Measurements from ENCODE around the gene AKIRIN1.
A peak's percentile ranks its signal among the peaks of the same experiment; 100 is the strongest.
"Not testable (repeated sequence)": the region's sequence is repeated elsewhere in the genome, so short reads cannot be mapped to it uniquely, and the experiment has no call there.

Gene AKIRIN1

DNA sequence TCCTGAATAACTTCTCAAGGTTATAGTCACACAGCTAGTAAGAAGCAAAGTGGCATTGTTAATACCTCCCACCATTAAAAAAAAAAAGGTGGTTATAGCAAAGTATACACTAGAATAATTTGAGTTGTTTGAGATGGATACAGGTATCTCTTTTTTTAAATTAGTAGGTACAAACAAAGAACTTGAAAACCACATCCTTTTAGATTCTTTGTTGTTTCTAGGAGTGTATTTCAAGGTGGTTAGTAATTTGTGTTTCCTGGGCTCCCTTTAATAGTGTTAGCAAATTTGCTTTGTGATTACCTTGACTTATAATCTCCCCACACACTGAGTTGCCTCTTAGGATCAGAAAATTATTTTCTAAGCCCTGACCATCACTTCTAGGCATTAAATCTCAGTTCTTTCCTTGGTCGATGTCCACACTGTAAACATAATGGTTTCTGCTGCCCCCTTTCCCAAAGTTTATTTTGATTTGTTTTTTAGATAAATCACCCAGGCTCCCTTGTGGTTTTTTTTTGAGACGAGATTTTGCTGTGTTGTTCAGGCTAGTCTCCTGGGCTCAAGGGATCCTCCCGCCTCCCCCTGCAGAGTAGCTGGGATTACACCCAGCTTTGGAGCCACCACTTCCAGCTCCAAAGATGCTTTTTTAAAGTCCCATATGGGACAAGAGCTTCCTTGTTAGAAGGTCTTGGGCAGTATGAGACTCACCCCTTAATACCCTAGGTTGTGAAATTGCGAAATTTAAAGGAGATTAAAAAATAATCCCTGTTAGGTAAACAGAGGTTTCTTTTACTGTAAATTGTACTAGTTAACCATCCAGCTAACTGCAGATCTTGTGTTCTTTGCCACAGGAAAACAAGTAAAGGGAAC, 6.2 kb downstream of the AKIRIN1 start:
- DNase-seq, result no peak

DNA sequence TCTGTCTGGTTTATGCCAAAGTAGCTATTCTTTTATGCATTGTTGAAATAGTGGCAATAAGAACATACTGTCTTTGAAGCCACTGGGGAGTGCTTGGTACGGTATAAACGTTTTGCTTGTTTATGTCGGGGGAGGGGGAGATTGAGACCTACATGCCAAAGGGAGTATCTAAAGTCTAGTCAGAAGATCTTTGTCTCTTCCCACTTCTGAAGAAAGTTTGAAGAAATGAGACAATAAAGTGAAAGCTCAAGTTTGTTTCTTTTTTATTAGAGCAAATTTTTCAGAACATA, 6.8 kb downstream of the AKIRIN1 start:
- no peak for DNase-seq

DNA sequence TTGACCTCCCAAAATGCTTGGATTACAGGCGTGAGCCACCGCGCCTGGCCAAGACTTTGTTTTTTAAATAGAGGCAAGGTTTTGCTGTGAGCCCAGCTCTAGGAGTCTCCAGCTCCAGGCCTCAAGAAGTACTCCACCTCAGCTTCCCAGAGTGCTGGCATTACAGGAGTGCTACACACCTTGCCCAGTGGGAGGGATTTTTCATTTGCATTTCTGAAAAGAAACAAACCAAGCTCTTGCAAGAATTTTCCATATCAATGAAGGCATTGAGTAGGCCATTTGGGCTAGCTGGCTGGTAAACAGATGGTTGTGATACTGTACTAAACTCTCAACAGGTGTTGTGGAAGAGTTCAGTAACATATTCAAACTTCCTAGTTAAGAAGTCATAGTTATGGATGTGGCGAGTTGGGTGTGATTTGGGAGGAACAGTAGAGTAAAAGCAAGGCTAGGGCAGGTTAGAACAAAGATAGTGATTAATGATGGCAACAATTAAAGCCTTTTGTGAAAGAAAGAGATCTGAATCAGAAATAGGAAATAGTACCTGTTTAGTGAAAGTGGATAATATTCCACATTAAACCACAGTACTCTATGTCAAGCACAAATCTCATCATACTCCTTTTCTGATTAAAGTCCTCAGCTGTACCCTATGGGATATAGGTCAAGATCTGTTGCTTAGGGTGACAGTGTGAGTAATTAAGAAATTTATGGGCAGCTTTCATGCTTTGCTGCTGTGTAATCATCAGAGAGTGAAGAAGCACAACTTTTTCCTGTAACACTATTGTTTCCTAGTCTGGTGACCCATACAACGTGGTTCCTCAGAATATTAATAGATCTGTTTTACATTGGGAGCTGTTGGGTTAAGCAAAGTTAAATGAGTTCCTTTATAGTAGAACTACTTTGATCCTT, 10.7 kb downstream of the AKIRIN1 start:
- no peak for DNase-seq

DNA sequence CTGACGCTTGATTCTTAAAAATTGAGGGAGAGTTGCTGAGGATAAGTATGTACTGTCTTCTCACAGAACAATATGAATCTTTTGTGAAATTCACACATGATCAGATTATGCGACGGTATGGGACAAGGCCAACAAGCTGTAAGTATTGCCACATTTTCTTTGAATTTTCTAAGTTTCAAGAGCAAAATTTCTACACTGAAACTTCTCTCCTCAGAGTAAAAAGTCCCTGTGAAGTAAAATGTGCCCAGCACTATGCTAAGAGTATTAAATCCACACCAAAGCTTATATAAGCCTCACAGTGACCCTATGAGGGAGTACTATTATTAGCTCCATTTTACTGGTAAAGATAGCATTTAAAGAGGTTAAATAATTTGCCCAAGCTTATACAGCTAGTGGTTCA, 12.2 kb downstream of the AKIRIN1 start:
- no peak for DNase-seq

DNA sequence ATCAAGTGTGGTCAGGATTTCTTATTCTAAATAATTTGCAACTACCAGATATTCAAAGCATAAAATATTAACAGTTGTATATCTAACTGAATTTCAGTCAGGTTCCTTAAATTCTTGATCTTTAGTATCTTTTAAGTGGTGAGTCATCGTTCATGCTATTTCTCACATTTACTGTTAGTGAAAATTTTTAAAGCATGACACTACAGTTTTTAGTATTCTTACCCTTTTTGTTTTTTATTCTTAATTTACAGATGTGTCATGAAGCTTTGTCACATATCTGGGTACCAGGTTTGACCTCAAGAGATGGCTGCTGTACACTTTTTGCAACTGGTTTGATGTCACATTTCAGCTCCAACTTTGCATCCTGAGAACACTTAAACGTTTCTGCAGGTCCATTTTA, 12.7 kb downstream of the AKIRIN1 start:
- DNase-seq, result no peak

DNA sequence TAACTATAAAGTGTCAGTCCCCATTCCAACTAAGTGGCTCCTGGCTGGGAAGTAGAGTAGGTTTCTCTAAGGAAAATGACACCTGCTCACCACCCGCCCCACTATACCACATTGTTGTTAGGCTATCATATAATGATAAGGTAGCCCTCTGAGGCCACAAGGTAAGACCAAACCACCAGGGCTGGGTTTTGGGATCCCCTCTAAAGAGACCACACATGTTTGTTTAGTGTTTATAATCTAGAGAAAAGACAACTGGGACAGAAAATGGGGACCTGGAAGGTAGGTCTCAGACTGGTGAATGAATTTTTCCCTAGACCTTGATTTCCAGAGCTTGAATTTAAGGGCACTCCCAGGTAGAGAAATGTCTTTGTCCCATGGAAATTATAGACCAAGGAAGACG, 15.2 kb downstream of the AKIRIN1 start:
- DNase-seq, result no peak

DNA sequence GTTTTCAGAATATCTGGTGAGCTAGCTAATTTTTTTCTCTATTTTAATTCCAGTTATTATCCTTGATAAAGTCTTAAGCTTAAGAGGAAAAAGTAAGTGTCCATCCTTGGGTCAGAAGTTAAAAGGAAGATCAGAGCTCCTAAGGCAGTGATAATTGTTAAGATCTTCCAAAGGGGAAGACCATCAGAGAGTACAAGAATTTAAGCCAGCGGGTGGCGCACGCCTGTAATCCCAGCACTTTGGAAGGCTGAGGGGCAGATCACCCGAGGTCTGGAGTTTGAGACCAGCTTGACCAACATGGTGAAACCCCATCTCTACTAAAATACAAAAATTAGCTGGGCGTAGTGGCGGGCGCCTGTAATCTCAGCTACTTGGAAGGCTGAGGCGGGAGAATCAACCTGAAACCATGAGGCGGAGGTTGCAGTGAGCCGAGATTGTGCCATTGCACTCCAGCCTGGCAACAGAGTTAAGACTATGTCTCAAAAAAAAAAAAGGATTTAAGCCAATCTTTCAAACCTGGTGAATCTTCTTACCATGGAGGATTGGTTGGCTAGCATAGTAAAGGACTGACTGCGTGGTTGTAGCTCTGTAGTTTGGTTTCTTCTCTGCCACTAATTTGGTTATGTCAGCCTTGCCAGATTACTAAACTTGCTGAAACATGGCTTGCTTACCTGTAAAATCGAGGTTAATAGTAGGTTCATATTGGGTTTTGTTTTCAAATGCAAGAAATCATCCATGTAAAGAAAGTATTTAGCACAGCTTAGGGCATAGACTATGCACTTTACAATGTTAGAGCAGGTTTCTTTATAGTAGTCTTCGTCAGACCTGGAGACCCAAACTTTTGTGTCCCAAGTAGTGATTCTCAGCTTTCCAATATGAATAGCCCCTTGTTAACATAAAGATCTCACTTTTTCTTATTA, 15.9 kb downstream of the AKIRIN1 start:
- no peak for DNase-seq

DNA sequence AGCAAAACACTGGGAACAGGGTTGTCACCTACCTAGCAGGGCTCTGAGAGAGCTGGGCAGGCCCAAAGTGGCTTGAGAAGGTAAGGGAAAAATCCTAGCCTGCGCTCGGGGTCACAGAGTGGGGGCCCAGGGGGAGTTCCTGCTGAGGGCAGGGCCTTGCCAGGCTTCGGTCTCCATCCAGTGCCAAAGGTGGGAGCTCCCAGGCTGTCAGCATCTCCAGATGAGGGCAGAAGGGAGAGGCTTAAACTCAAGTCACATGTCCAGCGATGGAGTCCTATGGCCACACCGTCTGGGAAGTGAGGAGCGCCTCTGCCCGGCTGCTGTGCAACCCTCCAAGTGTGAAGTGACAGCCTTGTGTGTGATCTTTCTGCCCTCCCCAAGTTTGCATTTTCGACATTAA, 23.9 kb downstream of the AKIRIN1 start:
- DNase-seq, result not testable (repeated sequence)

DNA sequence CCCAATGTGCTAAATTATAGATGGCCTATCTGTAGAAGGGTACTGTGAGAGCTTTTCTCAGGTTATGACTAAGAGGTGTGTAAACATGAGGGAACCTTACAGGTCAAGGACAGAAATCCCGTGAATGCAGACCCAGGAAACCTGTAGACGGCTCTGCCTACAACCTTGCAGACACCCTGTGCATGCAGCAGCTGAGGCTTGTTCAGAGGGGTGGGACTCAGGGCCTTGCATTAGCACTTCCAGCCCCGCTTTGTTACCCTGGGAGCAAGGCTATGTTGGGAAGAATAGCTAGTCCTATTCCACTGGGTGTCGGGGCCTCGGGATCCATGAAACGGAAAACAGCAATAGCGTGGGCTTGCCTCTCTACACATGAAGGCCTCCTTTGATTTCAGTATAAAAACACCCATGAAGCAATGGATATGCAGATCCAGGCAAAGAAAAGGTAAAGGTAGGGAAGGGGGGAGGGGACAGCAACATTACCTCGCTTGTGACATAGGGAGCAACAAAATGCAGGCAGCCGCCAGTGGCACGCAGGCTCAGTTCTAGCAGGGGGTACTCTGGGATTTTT, 25.6 kb downstream of the AKIRIN1 start:
- DNase-seq, result no peak

DNA sequence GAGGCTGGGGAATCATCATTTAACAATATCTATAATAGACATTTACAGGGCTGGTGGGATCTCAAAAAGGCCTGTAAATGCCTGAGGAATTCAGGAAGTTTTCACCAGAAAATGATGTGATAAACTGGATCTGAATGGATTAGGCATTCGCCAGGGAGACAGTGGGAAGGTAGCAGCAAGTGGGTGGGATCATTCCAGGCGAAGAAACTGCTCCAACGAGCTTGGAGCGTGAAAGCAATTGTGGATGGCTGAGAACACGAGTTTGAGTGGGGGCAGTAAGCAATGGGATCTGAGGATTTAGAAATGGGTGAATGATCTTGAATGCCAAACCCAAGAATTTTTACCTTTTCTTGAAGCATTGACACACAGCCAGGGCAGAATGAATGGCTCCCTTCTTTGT, 26.2 kb downstream of the AKIRIN1 start:
- no peak for DNase-seq

DNA sequence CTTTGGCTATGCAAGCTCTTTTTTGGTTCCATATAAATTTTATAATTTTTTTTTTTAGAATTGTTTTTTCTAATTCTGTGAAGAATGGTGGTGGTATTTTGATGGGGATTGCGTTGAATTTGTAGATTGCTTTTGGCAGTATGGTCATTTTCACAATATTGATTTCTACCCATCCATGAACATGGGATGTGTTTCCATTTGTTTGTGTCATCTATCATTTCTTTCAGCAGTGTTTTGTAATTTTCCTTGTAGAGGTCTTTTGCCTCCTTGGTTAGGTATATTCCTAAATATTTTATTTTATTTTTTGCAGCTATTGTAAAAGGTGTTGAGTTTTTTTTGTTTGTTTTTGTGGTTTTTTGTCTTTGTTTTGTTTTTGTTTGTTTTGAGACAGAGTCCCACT, 29.4 kb downstream of the AKIRIN1 start:
- not testable (repeated sequence) for DNase-seq

DNA sequence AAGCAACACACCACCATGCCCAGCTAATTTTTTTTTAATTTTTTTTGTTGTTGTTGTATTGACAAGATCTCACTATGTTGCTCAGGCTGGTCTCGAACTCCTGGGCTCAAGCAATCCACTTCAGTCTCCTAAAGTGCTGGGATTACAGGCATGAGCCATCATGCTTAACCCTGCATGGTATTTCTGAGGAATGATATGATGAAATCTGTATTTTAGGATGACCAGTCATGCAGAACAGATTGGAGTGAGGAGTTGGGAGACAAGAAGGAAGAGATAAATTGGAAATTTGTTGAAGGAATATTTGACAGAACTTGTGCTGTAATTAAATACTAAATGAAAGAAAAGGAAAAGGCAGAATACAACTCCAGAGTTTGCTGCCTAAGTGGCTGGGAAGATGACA, 30.4 kb downstream of the AKIRIN1 start:
- DNase-seq, result no peak

DNA sequence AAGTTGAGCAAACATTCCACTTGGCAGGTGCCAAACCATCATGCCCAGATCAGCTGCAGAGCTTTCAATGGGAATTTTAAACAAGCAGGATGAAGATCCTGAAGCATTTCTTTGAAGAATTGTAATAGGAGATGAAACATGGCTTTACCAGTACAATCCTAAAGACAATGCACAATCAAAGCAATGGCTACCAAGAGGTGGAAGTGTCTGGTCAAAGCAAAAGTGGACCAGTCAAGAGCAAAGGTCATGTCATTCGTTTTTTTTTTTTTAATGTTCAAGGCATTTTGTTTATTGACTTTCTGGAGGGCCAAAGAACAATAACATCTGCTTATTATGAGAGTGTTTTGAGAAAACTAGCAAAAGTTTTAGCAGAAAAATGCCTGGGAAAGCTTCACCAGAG, 32.1 kb downstream of the AKIRIN1 start:
- DNase-seq, result no peak

DNA sequence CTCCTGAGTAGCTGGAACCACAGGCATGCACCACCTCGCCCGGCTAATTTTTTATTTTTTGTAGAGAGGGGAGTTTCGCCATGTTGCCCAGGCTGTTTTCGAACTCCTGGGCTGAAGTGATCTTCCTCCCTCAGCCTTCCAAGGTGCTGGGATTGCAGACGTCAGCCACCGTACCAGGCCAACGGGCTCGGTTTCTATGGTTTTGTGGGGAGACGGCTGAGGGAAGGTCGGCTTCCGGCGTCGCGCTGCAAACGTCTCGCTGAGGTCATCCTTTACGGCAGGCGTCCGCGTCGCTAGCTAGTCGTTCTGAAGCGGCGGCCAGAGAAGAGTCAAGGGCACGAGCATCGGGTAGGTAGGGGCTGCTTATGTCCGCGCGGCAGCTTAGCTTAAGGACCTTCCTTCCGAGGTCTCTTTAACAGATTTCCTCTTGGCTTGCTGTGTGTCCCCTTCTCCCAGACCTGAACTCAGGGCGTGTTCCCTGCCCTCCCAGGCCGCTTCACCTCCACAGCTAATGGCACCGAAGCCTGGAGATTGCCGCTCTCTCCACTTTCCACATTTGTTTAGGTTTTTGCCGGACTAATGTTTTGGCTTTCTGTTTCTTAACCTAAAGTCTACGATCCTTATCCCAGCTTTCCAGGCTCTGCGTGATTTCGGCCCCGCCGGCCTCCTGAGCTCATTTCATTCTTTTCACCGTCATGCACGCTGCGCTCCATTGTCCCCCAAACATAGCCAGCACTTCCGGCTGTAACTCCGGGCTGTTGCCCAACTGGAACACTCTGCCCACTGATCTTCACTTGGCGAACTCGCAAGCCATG, 35.2 kb downstream of the AKIRIN1 start, which contains the start of gene NDUFS5:
TSS of gene NDUFS5 (plus strand) at position 300 of the 815 bp plus-strand sequence. CDS start 2,375 bp downstream, outside the sequence.
- DNase-seq, result peak; percentile 90

DNA sequence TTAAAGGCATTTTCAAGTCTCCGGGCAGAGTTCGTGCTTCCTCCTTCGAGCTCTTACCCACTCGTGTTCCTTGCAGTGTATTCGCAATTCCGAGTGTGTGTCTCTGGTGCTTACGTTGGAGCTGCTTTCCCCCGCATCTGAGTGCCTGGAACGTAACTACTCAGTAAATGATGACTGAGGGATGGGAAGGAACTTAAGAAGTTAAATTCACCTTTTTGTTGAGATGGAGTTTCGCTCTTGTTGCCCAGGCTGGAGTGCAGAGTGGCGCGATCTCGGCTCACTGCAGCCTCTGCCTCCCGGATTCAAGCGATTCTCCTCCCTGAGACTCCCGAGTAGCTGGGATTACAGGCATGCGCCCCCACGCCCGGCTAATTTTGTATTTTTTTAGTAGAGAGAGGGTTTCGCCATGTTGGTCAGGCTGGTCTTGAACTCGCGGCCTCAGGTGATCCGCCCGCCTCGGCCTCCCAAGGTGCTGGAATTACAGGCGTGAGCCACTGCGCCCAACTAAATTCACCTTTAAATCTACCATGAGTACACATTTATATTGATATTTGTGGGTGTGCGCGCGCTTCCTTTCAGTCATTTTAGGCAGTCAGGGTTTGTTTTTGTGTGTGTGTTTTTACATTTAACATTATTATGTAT, 35.9 kb downstream of the AKIRIN1 start:
- DNase-seq, result no peak

DNA sequence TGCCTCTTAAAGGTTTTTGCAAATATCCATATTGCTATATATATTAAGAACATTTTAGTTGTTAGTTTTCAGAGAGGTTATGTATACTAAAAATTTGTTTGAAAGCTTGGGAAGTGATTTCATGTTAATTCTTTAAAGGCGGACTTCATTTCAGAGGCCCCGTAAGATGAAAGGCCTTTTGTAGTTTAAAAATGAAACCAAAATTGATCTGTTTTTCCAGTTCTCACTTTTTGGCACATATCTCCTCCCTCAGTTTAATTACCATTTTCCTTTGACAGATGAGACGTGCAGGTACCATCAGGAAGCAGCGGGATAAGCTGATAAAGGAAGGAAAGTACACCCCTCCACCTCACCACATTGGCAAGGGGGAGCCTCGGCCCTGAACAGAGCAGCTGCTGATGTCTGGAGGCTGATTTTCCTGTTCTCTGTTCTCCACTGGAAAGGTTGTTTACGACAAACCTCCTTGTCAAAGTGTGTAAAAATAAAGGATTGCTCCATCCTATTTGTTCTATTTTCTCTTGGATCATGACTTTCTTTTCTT, 43.1 kb downstream of the AKIRIN1 start:
- no peak for DNase-seq

DNA sequence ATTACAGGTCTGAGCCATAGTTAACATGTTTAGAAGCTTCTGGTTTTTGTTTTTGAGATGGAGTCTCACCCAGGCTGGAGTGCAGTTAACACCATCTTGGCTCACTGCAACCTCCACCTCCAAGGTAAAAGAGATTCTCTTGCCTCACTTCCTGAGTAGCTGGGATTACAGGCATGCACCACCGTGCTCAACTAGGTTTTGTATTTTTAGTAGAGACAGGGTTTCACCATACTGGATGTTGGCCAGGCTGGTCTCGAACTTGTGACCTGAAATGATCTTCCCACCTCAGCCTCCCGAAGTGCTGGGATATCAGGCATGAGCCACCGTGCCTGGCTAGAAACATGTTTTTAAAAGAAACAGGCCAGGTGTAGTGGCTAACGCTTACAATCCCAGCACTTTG, 45.6 kb downstream of the AKIRIN1 start:
- DNase-seq, result no peak

DNA sequence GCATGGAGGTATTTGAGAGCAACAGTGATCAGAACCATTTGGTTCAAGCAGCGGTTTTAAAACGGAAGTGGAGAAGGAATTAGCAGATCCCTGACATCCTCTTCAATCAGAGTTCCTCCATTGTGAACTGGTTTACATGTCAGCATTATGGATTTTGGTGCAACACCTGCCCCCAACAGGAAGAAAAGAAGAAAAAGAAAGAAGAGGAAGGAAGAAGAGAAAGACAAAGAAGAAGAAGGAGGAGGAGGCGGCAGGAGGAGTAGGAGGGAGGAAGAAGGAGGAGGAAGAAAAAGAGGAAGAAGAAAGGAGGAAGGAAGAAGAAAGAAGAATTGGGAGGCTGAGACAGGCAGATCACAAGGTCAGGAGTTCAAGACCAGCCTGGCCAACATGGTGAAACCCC, 52.4 kb downstream of the AKIRIN1 start:
- DNase-seq, result no peak

DNA sequence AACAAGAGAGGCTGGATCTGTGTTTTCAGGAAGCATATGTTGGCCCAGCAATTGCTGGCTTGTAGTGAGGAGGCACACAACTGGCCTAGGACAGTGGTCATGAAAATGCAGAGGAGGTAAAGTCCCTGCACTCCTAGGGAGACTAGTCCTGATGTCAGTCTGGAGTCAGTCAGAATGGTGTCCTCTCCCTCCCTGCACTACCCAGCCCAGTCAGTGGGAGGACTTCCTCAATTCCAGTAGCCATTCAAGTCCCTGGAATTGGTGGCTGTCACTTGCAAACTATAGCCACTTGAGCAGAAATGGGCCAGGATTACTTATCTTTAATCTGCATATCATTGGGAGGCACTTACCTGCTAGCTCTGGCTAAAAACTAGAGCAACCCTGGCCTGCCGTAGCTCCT, 53.7 kb downstream of the AKIRIN1 start:
- no peak for DNase-seq

DNA sequence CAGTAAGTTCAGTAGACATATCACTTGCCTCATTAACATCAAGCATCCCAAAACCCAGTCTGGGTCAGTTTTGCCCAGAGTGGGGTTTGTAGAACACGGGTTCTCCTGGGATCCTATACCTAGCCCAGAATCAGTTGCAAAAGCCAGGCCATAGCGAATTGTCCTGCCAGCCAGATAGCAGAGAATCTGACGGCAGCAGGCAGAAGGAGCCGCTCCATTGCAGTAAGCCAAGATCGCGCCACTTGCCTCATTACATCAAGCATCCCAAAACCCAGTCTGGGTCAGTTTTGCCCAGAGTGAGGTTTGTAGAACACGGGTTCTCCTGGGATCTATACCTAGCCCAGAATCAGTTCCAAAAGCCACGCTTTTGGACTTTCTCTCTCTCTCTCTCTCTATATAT, 54.2 kb downstream of the AKIRIN1 start:
- DNase-seq, result no peak

Measured in amniotic stem cell (primary cell).